Ishikawa (cell line): Measurements from ENCODE around the gene GC.

Experiments
- CEBPB ChIP-seq: IDR thresholded peaks from 2 replicates; pipeline ENCODE4 v1.6.1; 2012
- CREB1 ChIP-seq: IDR thresholded peaks from 2 replicates; pipeline ENCODE4 v1.6.1; 2012; ENCODE audit warnings: low read depth
- EGR1 ChIP-seq: IDR thresholded peaks from 2 replicates; pipeline ENCODE4 v1.6.1; 2012
- EP300 ChIP-seq: IDR thresholded peaks from 2 replicates; pipeline ENCODE4 v1.6.1; 2012; ENCODE audit warnings: borderline replicate concordance
- FOXM1 ChIP-seq: IDR thresholded peaks from 2 replicates; pipeline ENCODE4 v1.6.1; 2012; ENCODE audit warnings: low read depth, borderline replicate concordance
- NFIC ChIP-seq: IDR thresholded peaks from 2 replicates; pipeline ENCODE4 v1.6.1; 2012
- RAD21 ChIP-seq: IDR thresholded peaks from 2 replicates; pipeline ENCODE4 v1.6.1; 2012; ENCODE audit warnings: low read depth
- TAF1 ChIP-seq: IDR thresholded peaks from 2 replicates; pipeline ENCODE4 v1.6.1; 2012; ENCODE audit warnings: low read depth, mild to moderate bottlenecking
- TCF12 ChIP-seq: IDR thresholded peaks from 2 replicates; pipeline ENCODE4 v1.6.1; 2012; ENCODE audit warnings: low read depth
- TEAD4 ChIP-seq: IDR thresholded peaks from 2 replicates; pipeline ENCODE4 v1.6.1; 2012
- YY1 ChIP-seq: IDR thresholded peaks from 2 replicates; pipeline ENCODE4 v1.6.1; 2012; ENCODE audit warnings: low read depth
- ZBTB7A ChIP-seq: IDR thresholded peaks from 2 replicates; pipeline ENCODE4 v1.6.1; 2012; ENCODE audit warnings: low read depth
- TF ChIP-seq, protein P1 (sequence below): IDR thresholded peaks from 2 replicates; pipeline ENCODE4 v1.6.1; 2012
- TF ChIP-seq, protein P2 (sequence below): IDR thresholded peaks from 2 replicates; pipeline ENCODE4 v1.6.1; 2012; ENCODE audit warnings: low read depth, mild to moderate bottlenecking
- TF ChIP-seq, protein P3 (sequence below): IDR thresholded peaks from 2 replicates; pipeline ENCODE4 v1.6.1; 2012

GC gene

DNA sequence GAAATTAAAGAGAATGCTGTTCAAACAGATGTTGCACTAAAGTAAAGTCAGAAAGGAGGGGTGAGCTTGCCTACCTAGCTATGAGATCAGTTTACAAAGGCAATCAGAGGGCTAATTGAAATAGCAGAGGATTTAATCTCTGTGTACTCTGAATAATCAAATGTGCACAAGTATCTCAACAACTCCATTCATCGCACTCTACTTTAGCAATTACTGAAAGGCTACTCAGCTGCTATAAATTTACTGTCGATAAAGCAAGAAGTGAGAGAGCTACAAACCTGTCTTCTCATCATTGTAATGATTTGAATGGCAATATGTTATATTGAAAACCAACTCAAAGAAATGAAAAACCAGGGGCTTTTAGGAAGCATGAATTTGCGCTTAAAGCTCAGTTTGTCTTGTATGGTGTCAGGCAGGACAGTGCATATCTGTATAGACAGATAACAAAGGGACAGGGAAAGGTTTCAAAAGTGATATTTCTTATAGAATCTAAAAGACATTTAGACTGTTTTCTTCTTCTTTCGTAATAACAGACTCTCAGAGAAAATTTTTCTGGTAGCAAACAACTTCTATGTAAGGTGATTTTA is 34.8 kb downstream of the GC start:
- TF ChIP-seq TEAD4 (no peak), TCF12 (no peak), ZBTB7A (no peak), EGR1 (no peak), RAD21 (no peak), TAF1 (no peak), CEBPB (no peak), YY1 (no peak)
- TF ChIP-seq, protein P1, sequence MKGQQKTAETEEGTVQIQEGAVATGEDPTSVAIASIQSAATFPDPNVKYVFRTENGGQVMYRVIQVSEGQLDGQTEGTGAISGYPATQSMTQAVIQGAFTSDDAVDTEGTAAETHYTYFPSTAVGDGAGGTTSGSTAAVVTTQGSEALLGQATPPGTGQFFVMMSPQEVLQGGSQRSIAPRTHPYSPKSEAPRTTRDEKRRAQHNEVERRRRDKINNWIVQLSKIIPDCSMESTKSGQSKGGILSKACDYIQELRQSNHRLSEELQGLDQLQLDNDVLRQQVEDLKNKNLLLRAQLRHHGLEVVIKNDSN, result no peak
- TF ChIP-seq, protein P2, sequence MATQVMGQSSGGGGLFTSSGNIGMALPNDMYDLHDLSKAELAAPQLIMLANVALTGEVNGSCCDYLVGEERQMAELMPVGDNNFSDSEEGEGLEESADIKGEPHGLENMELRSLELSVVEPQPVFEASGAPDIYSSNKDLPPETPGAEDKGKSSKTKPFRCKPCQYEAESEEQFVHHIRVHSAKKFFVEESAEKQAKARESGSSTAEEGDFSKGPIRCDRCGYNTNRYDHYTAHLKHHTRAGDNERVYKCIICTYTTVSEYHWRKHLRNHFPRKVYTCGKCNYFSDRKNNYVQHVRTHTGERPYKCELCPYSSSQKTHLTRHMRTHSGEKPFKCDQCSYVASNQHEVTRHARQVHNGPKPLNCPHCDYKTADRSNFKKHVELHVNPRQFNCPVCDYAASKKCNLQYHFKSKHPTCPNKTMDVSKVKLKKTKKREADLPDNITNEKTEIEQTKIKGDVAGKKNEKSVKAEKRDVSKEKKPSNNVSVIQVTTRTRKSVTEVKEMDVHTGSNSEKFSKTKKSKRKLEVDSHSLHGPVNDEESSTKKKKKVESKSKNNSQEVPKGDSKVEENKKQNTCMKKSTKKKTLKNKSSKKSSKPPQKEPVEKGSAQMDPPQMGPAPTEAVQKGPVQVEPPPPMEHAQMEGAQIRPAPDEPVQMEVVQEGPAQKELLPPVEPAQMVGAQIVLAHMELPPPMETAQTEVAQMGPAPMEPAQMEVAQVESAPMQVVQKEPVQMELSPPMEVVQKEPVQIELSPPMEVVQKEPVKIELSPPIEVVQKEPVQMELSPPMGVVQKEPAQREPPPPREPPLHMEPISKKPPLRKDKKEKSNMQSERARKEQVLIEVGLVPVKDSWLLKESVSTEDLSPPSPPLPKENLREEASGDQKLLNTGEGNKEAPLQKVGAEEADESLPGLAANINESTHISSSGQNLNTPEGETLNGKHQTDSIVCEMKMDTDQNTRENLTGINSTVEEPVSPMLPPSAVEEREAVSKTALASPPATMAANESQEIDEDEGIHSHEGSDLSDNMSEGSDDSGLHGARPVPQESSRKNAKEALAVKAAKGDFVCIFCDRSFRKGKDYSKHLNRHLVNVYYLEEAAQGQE, result no peak

DNA sequence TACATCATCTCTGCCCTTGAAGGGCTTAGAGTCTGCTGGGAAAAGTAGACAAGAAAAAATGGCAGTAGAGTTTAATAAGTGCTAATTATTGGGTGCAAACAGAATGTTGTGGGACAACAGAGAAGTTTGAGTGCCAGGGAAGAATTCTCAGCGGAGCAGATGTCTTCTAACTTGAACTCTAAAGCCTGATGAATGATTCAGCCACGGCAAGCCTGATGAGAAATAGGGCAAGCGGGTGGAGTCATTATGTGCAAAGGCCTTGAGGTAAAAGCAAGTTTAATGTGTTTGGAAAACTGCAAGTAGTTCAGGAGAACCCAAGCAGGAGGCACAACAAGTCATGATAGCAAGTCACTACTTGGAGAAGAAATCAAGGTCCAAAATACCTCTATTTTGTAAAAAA is 37.5 kb downstream of the GC start:
- TF ChIP-seq, protein P2, result no peak
- TF ChIP-seq TAF1 (no peak), TCF12 (no peak), RAD21 (no peak), EGR1 (no peak), CREB1 (no peak), ZBTB7A (no peak), CEBPB (no peak), EP300 (no peak), TEAD4 (no peak), YY1 (no peak), NFIC (no peak), FOXM1 (no peak)
- TF ChIP-seq, protein P3, sequence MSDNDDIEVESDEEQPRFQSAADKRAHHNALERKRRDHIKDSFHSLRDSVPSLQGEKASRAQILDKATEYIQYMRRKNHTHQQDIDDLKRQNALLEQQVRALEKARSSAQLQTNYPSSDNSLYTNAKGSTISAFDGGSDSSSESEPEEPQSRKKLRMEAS, result no peak
- TF ChIP-seq, protein P1, result no peak

DNA sequence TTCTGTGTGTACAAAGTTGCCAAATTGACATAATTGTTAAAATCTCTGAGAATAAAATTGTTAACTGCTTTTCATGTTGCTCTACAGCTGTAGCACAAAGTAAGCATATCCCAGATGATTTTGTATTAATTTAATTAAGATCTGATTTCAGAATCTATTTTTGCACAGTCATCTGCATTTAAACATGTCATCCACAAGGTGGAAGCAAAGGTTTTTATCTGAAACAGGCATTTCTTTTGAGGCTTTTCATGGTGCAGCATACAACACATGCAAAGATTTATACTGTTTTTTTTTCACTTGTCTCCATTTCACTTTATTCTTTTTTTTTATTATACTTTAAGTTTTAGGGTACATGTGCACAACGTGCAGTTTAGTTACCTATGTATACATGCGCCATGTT is 51.2 kb downstream of the GC start:
- TF ChIP-seq RAD21 (peak; percentile 56), NFIC (no peak)

DNA sequence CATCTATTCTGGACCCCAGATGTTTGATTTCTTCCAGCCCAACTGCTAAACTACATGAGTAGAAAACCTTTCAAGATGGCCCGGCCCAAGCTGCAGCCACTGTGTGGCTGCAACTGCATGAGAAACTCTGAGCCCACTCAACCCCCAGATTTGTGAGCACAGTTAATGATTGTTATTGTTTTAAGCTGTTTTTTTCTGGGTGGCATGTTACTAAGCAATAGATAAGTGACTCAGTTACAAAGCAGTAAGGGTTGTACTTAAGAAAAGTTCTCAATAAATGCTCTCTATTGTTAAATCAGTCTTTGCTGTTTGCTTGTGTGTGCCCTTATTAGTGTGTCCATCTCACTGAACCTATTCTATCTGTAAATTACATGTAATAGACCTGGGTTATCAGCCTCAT is 51.8 kb downstream of the GC start:
- no peak for TF ChIP-seq EGR1
- no peak for TF ChIP-seq RAD21
- TF ChIP-seq, protein P3, result no peak
- TF ChIP-seq TAF1, result no peak
- no peak for TF ChIP-seq EP300
- TF ChIP-seq, protein P1, result no peak
- TF ChIP-seq YY1, result no peak
- TF ChIP-seq NFIC, result no peak
- TF ChIP-seq ZBTB7A, result no peak
- no peak for TF ChIP-seq TCF12
- TF ChIP-seq, protein P2, result no peak
